Measurements from ENCODE around the gene ESR2. TPM values are rescaled to one million over a fixed set of nuclear protein-coding genes. Genes with fewer than 3 reads are reported as not detected.

The ESR2 gene
- total RNA-seq, 1 donor from 2014 or later = 2.2 TPM

GRCh38 chr14:64193821-64194220 lies 100.3 kb downstream of the ESR2 start:
- H3K27me3 ChIP-seq = no peaks in the 10 kb centered on the region
- intact Hi-C loops (cut with DNase I) = no loop called here
- no peak for DNase-seq (ENCODE audit: extremely low spot score in 2 of 2)
- no peak for TF ChIP-seq CTCF (IDR thresholded peaks at IDR 0.05)
- no peak for TF ChIP-seq POLR2AphosphoS5 (IDR thresholded peaks at IDR 0.05; ENCODE audit: insufficient read depth in 1 of 2, low read depth in 1 of 2)
- TF ChIP-seq POLR2A (IDR thresholded peaks at IDR 0.05) = no peak
- no peaks in the 10 kb centered on the region for H3K4me1 ChIP-seq
- H3K9me3 ChIP-seq = no peaks in the 10 kb centered on the region
- no peak overlapping the region for H3K4me3 ChIP-seq
- no peak overlapping the region for H3K27ac ChIP-seq
- H3K36me3 ChIP-seq = peaks cover 0 to 7% of the 10 kb centered on the region in 2 donors

GRCh38 chr14:64191756-64192155 lies 102.4 kb downstream of the ESR2 start:
- Histone ChIP-seq H3K27ac (no peak overlapping the region), H3K9me3 (no peaks in the 10 kb centered on the region), H3K36me3 (peaks cover 0 to 16% of the 10 kb centered on the region in 2 donors), H3K4me1 (no peaks in the 10 kb centered on the region), H3K4me3 (no peak overlapping the region), H3K27me3 (no peaks in the 10 kb centered on the region)
- intact Hi-C loops (cut with DNase I) = no loop called here
- no peak for TF ChIP-seq CTCF (IDR thresholded peaks at IDR 0.05)
- no peak for DNase-seq (ENCODE audit: extremely low spot score in 2 of 2)

DNA sequence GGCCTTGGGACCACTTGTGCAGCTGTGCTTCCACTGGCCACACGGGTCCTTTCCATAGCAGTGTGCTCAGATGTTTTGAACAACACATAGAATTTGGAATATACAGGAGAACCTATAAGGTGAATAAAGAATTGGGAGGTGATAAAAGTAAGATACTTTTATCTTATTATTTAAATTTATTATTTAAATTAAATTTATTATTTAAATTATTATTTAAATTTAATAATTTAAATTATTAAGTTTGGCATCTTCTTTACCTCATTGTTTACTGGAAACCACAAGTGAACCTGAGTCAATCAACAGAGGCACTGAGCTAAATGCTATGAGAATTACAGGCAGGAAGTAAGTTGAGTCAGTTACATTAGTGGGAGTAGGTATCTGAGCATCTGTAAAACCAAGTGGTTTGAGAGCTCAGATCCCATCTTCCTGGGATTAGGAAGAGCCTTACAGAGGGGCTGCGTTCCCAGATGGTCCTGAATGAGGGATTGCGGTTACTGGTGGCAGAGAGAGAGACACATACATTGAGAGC lies 103.1 kb downstream of the ESR2 start:
- no peak for TF ChIP-seq POLR2AphosphoS5 (IDR thresholded peaks at IDR 0.05; ENCODE audit: insufficient read depth in 1 of 2, low read depth in 1 of 2)
- no peak for TF ChIP-seq POLR2A (IDR thresholded peaks at IDR 0.05)
- TF ChIP-seq CTCF (IDR thresholded peaks at IDR 0.05) = no peak
- H3K36me3 ChIP-seq = peaks cover 0 to 23% of the 10 kb centered on the region in 2 donors
- H3K27me3 ChIP-seq = no peaks in the 10 kb centered on the region
- no peak overlapping the region for H3K27ac ChIP-seq
- H3K4me3 ChIP-seq = no peak overlapping the region
- H3K9me3 ChIP-seq = no peaks in the 10 kb centered on the region
- no peaks in the 10 kb centered on the region for H3K4me1 ChIP-seq
- intact Hi-C loops (cut with DNase I) = no loop called here
- no peak for DNase-seq (ENCODE audit: extremely low spot score in 2 of 2)

- Histone ChIP-seq H3K27ac (no peak overlapping the region), H3K4me1 (no peaks in the 10 kb centered on the region), H3K27me3 (no peaks in the 10 kb centered on the region), H3K4me3 (no peak overlapping the region), H3K9me3 (no peaks in the 10 kb centered on the region), H3K36me3 (peaks cover 0 to 34% of the 10 kb centered on the region in 2 donors)
- DNase-seq (ENCODE audit: extremely low spot score in 2 of 2) = no peak
- intact Hi-C loops (cut with DNase I) = no loop called here
- TF ChIP-seq POLR2A (IDR thresholded peaks at IDR 0.05) = no peak
- no peak for TF ChIP-seq CTCF (IDR thresholded peaks at IDR 0.05)
- no peak for TF ChIP-seq POLR2AphosphoS5 (IDR thresholded peaks at IDR 0.05; ENCODE audit: insufficient read depth in 1 of 2, low read depth in 1 of 2)
Observed at GRCh38 chr14:64187331-64187730, 106.8 kb downstream of the ESR2 start.

DNA sequence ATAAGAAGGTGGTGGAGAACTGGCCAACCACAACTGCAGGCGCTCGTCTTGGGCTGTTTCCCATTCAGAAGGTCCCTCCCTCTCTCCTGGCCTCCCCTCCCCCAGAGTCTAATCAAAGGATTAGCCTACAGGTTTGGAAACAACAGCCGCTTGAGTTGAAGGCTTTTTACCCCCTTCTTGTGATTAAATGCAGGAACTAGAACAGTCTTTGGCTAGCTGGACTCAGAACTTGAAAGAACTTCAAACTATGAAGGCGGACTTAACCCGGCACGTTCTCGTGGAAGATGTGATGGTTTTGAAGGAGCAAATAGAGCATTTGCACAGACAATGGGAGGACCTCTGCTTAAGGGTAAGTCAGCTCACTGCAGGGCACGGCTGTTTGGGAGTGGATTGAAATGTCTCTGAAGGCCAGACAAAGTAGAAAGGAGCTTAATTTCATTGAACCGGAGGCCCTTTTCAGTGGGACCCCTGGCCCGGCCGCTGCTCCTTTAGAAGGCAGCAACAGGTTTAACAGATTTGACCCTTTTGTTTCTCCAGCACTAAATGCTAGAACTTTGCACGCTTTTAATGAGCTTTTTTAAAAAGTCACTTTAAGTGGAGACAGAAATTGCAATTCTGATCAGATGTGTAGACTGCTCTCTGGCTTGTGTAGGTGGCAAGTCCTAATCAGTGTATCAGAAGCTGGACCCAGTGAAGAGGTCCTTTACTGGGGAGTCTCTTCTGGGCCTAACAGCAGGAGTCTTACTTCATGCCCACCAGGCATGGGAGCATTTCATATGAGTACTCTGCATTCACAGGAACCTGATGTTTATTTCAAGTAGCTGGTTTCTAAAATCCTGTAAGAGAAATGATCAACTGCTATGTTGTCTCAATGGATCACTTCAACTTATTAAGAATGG lies 107.7 kb downstream of the ESR2 start:
- H3K27ac ChIP-seq = no peak overlapping the region
- no peak for DNase-seq (ENCODE audit: extremely low spot score in 2 of 2)
- H3K4me1 ChIP-seq = no peaks in the 10 kb centered on the region
- intact Hi-C loops (cut with DNase I) = no loop called here
- no peaks in the 10 kb centered on the region for H3K27me3 ChIP-seq
- H3K36me3 ChIP-seq = peaks cover 0 to 34% of the 10 kb centered on the region in 2 donors
- TF ChIP-seq POLR2A (IDR thresholded peaks at IDR 0.05) = no peak
- no peak for TF ChIP-seq CTCF (IDR thresholded peaks at IDR 0.05)
- TF ChIP-seq POLR2AphosphoS5 (IDR thresholded peaks at IDR 0.05; ENCODE audit: insufficient read depth in 1 of 2, low read depth in 1 of 2) = no peak
- H3K9me3 ChIP-seq = no peaks in the 10 kb centered on the region
- H3K4me3 ChIP-seq = no peak overlapping the region
